Left colon (tissue), 2 donors: ENCODE results near the gene GBF1. TPM values are rescaled to one million over a fixed set of nuclear protein-coding genes. Genes with fewer than 3 reads are reported as not detected.

Source experiments
- ATAC-seq: fragments of 200-7000 bp; cut with Tn5 transposase; one replicate; pipeline ENCODE4 v1.9.1; 2020; ENCODE audit warnings: mild to moderate bottlenecking, moderate library complexity
- DNase-seq, 2 donors: peaks; one replicate each; pipeline ENCODE4 v3.0.0-alpha.2; 2020
- intact Hi-C, 2 donors: fragments of 100-400 bp; cut with DNase I in 1 of 2; cut with micrococcal nuclease in 1 of 2; formaldehyde crosslinking; loops; one replicate each; pipeline versions ENCODE4 v1.11.2 to v1.14.0; 2022; cut with DNase I, micrococcal nuclease
- total RNA-seq, 2 donors: library from RNA; stranded (reverse); fragmentation: NEBNext Ultra II Directional; extraction: Animal tissue kit (Norgen Biotek cat#: 25700); gene quantifications; one replicate each; pipeline ENCODE4 v1.2.1, GENCODE V29; 2021
- donor health status: DM: no; HTN: no; CAD: no.
- donor health status: DM: yes; HTN: yes; CAD: no.

Gene GBF1
- total RNA-seq, 2 donors from 2014 or later: 52.3 to 64.3 TPM

GRCh38 chr10:102314801-102315200 is 69.5 kb downstream of the GBF1 start:
- intact Hi-C loops: no loop called here
- no peak for DNase-seq
- no peak for ATAC-seq

- ATAC-seq: no peak
- DNase-seq: no peak
- intact Hi-C loops: no loop called here
Measured at GRCh38 chr10:102316421-102316820, 71.1 kb downstream of the GBF1 start.

GRCh38 chr10:102322914-102323313 is 77.6 kb downstream of the GBF1 start:
- DNase-seq: no peak
- ATAC-seq: no peak
- intact Hi-C loops: no loop called here

GRCh38 chr10:102324061-102324460 is 78.7 kb downstream of the GBF1 start:
- DNase-seq: no peak
- no peak for ATAC-seq
- intact Hi-C loops: no loop called here

- DNase-seq: no peak
- ATAC-seq: no peak
- intact Hi-C loops: no loop called here
Measured at GRCh38 chr10:102326031-102326430, 80.7 kb downstream of the GBF1 start.

- intact Hi-C loops: no loop called here
- ATAC-seq (no peak), DNase-seq (no peak)
Measured at GRCh38 chr10:102327002-102327401, 81.7 kb downstream of the GBF1 start.

- DNase-seq (no peak), ATAC-seq (no peak)
- intact Hi-C loops: no loop called here
Measured at GRCh38 chr10:102327641-102328040, 82.3 kb downstream of the GBF1 start.

GRCh38 chr10:102332772-102333171 is 87.4 kb downstream of the GBF1 start:
- DNase-seq: no peak

GRCh38 chr10:102334101-102334500 is 88.8 kb downstream of the GBF1 start:
- DNase-seq: no peak
- no peak for ATAC-seq
- intact Hi-C loops: no loop called here

More at GRCh38 chr10:102332772-102333171, 87.4 kb downstream of the GBF1 start:
- no peak for ATAC-seq
- intact Hi-C loops: no loop called here

- ATAC-seq (no peak), DNase-seq (no peak)
- intact Hi-C loops: no loop called here
Measured at GRCh38 chr10:102335184-102335583, 89.9 kb downstream of the GBF1 start.

- intact Hi-C loops: no loop called here
- DNase-seq: no peak
- ATAC-seq: no peak
Measured at GRCh38 chr10:102341038-102341688, 95.8 kb downstream of the GBF1 start.

GRCh38 chr10:102342458-102342857 is 97.1 kb downstream of the GBF1 start:
- DNase-seq: no peak
- intact Hi-C loops: no loop called here
- ATAC-seq: no peak

GRCh38 chr10:102342958-102343357 is 97.6 kb downstream of the GBF1 start:
- DNase-seq (no peak), ATAC-seq (no peak)
- intact Hi-C loops: no loop called here

GRCh38 chr10:102344067-102344466 is 98.7 kb downstream of the GBF1 start:
- ATAC-seq (no peak), DNase-seq (no peak)
- intact Hi-C loops: no loop called here

GRCh38 chr10:102347236-102347828 is 102.0 kb downstream of the GBF1 start:
- ATAC-seq (peak; percentile 86), DNase-seq (peak; percentile 30 to 35)
- intact Hi-C loops: loop anchor here in 1 of 2 donors (5.0 kb wide), 1 partner anchor 120 kb away; the partner anchor contains the start of gene ELOVL3

- DNase-seq (peak; percentile 33 to 60), ATAC-seq (peak; percentile 65)
- intact Hi-C loops: loop anchor here in 1 of 2 donors (10.0 kb wide), 1 partner anchor 187 kb away; no protein-coding TSS in a partner anchor
Measured at GRCh38 chr10:102352066-102352715, 106.9 kb downstream of the GBF1 start.

GRCh38 chr10:102354451-102354850 is 109.1 kb downstream of the GBF1 start:
- ATAC-seq: no peak
- DNase-seq: no peak
- intact Hi-C loops: loop anchor here in 1 of 2 donors (10.0 kb wide), 1 partner anchor 190 kb away; no protein-coding TSS in a partner anchor

GRCh38 chr10:102358712-102359382 is 113.5 kb downstream of the GBF1 start:
- intact Hi-C loops: loop anchor here in 1 of 2 donors (10.0 kb wide), 1 partner anchor 194 kb away; no protein-coding TSS in a partner anchor
- DNase-seq (no peak), ATAC-seq (no peak)

GRCh38 chr10:102367441-102367840 is 122.1 kb downstream of the GBF1 start:
- DNase-seq: no peak
- no peak for ATAC-seq
- intact Hi-C loops: no loop called here
